ENCODE measurements around the gene EHD3.

DNA sequence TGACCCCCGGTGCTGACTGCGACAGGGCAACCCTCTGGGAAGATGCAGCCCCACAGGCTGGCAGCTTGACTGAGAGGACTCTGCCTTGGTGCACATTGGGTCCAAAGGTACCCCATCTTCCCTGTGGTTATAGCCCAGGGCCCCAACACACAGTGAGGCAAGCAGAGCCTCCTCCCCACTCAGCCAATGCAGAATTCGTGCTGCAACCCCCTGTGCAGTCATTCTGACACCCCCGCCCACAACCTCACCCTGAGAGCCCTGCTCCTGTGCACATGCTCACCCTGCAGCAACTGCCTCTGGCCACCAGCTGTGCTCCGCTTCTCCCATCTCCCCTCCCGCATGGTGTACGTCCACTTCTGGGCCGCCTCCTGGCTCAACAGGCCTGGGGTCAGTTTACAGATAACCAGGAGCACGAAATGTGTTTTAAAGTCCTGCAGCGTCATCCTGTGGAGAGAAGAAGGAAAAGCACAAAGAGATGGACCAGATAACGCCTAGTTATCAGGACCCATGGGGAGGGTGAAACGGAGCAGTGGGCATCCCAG lies 41.0 kb upstream of the EHD3 start:
- no peak for TF ChIP-seq TAF1 (IDR thresholded peaks at IDR 0.05; ENCODE audit: borderline replicate concordance, low read depth, low read length)
- TF ChIP-seq RAD51 (IDR thresholded peaks at IDR 0.05), result no peak
- TF ChIP-seq SMC3 (IDR thresholded peaks at IDR 0.05; ENCODE audit: borderline replicate concordance, low read length), result no peak
- TF ChIP-seq NFYA (IDR thresholded peaks at IDR 0.05; ENCODE audit: borderline replicate concordance, low read depth, low read length), result no peak
- TF ChIP-seq GABPA (IDR thresholded peaks at IDR 0.05; ENCODE audit: low read depth), result no peak
- no peak for TF ChIP-seq SUZ12 (IDR thresholded peaks at IDR 0.05; ENCODE audit: unreplicated experiment)
